ENCODE data around the gene COL6A1. TPM values are rescaled to one million over a fixed set of nuclear protein-coding genes. Genes with fewer than 3 reads are reported as not detected.

COL6A1 gene
- total and polyA plus RNA-seq, 2 donors (not counting 1 experiment from before 2014, with no cell fraction given), result 645 to 1,137 TPM

DNA sequence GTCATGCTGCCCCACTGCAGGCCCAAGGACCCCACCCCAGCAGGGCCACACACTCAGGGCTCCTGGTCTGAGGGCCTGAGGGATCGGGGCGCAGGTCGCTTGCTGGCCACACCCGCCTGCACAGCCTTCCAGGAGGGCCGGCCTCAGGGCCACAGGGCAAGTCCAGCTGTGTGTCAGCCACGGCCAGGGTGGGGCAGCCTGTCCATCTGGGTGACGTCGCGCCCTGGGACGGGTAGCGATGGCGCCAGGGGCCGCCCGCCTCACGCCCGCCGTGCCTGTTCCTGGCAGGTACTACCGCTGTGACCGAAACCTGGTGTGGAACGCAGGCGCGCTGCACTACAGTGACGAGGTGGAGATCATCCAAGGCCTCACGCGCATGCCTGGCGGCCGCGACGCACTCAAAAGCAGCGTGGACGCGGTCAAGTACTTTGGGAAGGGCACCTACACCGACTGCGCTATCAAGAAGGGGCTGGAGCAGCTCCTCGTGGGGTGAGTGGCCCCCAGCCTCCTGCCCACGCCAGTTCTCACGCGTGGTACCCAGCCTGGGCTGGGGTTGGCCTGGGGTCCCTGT, 2.5 kb downstream of the COL6A1 start:
- Histone ChIP-seq H4K20me1 (ENCODE audit: control insufficient read depth, extremely low read depth, insufficient read depth, low read length) (no peaks in the 10 kb centered on the region), H3K4me3 (replicated peaks in 1 of 4; ENCODE audit: control extremely low read depth in 1 of 4, insufficient read depth in 1 of 4, low read depth in 3 of 4, low read length in 4 of 4) (peak overlapping the region; percentile 51 to 99 (median 86)), H3K4me1 (ENCODE audit: control insufficient read depth, extremely low read depth, insufficient read depth, low read length) (peaks cover 28% of the 10 kb centered on the region), H3K27ac (ENCODE audit: insufficient read depth, low read length) (peak overlapping the region; percentile 40), H3K9me3 (ENCODE audit: control insufficient read depth, insufficient read depth, low read depth, low read length) (no peaks in the 10 kb centered on the region), H3K79me2 (ENCODE audit: control insufficient read depth, insufficient read depth, low read length) (peaks cover 70% of the 10 kb centered on the region), H3K27me3 (ENCODE audit: control insufficient read depth, insufficient read depth, low read length) (no peaks in the 10 kb centered on the region), H3K36me3 (ENCODE audit: control insufficient read depth, insufficient read depth, low read length) (peaks cover 58% of the 10 kb centered on the region), H2AFZ (ENCODE audit: low read length) (no peak overlapping the region), H3K9ac (ENCODE audit: insufficient read depth, low read length) (peak overlapping the region; percentile 53), H3K4me2 (ENCODE audit: extremely low read depth, insufficient read depth, low read length) (peak overlapping the region; percentile 81)
- DNase-seq (ENCODE audit: low read depth in 2 of 2), result no peak
- TF ChIP-seq, protein P1, sequence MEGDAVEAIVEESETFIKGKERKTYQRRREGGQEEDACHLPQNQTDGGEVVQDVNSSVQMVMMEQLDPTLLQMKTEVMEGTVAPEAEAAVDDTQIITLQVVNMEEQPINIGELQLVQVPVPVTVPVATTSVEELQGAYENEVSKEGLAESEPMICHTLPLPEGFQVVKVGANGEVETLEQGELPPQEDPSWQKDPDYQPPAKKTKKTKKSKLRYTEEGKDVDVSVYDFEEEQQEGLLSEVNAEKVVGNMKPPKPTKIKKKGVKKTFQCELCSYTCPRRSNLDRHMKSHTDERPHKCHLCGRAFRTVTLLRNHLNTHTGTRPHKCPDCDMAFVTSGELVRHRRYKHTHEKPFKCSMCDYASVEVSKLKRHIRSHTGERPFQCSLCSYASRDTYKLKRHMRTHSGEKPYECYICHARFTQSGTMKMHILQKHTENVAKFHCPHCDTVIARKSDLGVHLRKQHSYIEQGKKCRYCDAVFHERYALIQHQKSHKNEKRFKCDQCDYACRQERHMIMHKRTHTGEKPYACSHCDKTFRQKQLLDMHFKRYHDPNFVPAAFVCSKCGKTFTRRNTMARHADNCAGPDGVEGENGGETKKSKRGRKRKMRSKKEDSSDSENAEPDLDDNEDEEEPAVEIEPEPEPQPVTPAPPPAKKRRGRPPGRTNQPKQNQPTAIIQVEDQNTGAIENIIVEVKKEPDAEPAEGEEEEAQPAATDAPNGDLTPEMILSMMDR (conservative IDR thresholded peaks at IDR 0.05 in 1 of 2, IDR thresholded peaks at IDR 0.05 in 1 of 2; ENCODE audit: low read depth in 1 of 2, low read length in 2 of 2), result no peak
- no peak for TF ChIP-seq EZH2 (IDR thresholded peaks at IDR 0.05; ENCODE audit: low read length, missing control alignments)

DNA sequence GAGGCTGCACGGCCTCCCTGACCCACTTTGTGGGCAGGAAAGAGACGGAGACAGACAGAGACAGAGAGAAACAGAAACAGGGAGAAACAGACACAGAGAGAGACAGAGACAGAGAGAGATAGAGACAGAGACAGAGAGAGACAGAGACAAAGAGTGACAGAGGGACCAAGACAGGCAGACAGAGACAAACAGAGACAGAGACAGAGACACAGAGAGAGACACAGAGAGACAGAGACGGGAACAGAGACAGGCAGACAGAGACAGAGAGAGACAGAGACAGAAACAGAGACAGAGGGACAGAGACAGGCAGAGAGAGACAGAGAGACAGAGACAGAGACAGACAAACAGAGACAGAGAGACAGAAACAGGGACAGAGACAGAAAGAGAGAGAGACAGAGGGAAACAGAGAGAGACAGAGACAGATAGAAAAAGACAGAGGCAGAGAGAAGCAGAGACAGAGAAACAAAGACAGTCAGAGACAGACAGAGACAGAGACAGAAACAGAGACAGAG, 3.1 kb downstream of the COL6A1 start:
- Histone ChIP-seq H3K27me3 (ENCODE audit: control insufficient read depth, insufficient read depth, low read length) (no peaks in the 10 kb centered on the region), H2AFZ (ENCODE audit: low read length) (no peak overlapping the region), H3K4me2 (ENCODE audit: extremely low read depth, insufficient read depth, low read length) (peak overlapping the region; percentile 81), H3K4me1 (ENCODE audit: control insufficient read depth, extremely low read depth, insufficient read depth, low read length) (peaks cover 28% of the 10 kb centered on the region), H3K4me3 (replicated peaks in 1 of 4; ENCODE audit: control extremely low read depth in 1 of 4, insufficient read depth in 1 of 4, low read depth in 3 of 4, low read length in 4 of 4) (peak overlapping the region in 3 of 4 experiments; percentile 51 to 99 (median 97)), H3K27ac (ENCODE audit: insufficient read depth, low read length) (peak overlapping the region; percentile 40), H3K79me2 (ENCODE audit: control insufficient read depth, insufficient read depth, low read length) (peaks cover 74% of the 10 kb centered on the region), H3K36me3 (ENCODE audit: control insufficient read depth, insufficient read depth, low read length) (peaks cover 63% of the 10 kb centered on the region), H3K9ac (ENCODE audit: insufficient read depth, low read length) (no peak overlapping the region), H3K9me3 (ENCODE audit: control insufficient read depth, insufficient read depth, low read depth, low read length) (no peaks in the 10 kb centered on the region), H4K20me1 (ENCODE audit: control insufficient read depth, extremely low read depth, insufficient read depth, low read length) (no peaks in the 10 kb centered on the region)
- no peak for DNase-seq (ENCODE audit: low read depth in 2 of 2)
- no peak for TF ChIP-seq EZH2 (IDR thresholded peaks at IDR 0.05; ENCODE audit: low read length, missing control alignments)
- TF ChIP-seq, protein P1 (conservative IDR thresholded peaks at IDR 0.05 in 1 of 2, IDR thresholded peaks at IDR 0.05 in 1 of 2; ENCODE audit: low read depth in 1 of 2, low read length in 2 of 2), result no peak

DNA sequence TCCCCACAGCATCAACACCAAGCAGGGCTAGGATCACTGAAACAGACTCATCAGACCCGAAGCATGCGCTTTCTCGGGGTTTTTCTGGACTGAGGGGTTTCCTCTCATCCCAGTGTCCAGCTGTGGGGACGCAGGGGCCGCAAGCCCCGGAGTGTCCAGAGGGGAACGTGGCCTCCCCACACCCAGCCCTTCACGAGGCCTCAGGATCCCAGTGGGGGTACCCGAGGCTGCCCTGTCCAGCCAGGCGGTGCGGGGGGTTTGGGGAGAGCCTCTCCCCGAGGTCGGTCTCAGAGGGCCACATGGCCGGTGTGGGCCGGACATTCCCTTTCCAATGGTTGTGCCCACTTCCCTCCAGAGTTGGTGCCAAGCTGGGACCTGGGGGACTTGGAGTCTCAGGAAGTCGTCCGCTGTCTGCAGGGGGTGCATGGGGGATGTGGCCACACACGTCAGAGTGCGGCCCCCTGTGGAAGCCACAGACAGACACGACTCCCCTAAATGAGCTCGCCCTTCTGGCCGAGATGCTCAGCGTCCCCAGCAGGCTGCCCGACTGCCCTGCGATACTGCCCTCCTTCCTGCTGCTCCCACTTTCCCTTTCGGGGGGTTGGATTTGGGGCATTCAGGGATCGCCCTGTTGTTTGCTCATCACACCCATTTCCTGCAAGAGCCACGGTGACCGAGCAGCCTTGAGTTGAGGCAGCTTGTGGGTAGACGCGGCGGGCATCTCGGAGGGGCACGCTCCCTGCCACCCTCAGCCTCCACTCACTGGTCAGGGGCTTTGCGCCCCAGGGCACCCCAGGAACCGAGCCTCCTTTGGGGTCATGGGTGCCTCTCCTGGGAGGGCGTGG, 4.1 kb downstream of the COL6A1 start:
- Histone ChIP-seq H4K20me1 (ENCODE audit: control insufficient read depth, extremely low read depth, insufficient read depth, low read length) (no peaks in the 10 kb centered on the region), H3K27me3 (ENCODE audit: control insufficient read depth, insufficient read depth, low read length) (no peaks in the 10 kb centered on the region), H3K9me3 (ENCODE audit: control insufficient read depth, insufficient read depth, low read depth, low read length) (no peaks in the 10 kb centered on the region), H3K36me3 (ENCODE audit: control insufficient read depth, insufficient read depth, low read length) (peaks cover 69% of the 10 kb centered on the region), H3K9ac (ENCODE audit: insufficient read depth, low read length) (no peak overlapping the region), H2AFZ (ENCODE audit: low read length) (no peak overlapping the region), H3K27ac (ENCODE audit: insufficient read depth, low read length) (peak overlapping the region; percentile 40), H3K4me3 (replicated peaks in 1 of 4; ENCODE audit: control extremely low read depth in 1 of 4, insufficient read depth in 1 of 4, low read depth in 3 of 4, low read length in 4 of 4) (peak overlapping the region in 2 of 4 experiments; percentile 14 to 97), H3K4me1 (ENCODE audit: control insufficient read depth, extremely low read depth, insufficient read depth, low read length) (peaks cover 23% of the 10 kb centered on the region), H3K4me2 (ENCODE audit: extremely low read depth, insufficient read depth, low read length) (peak overlapping the region; percentile 40), H3K79me2 (ENCODE audit: control insufficient read depth, insufficient read depth, low read length) (peaks cover 81% of the 10 kb centered on the region)
- TF ChIP-seq, protein P1 (conservative IDR thresholded peaks at IDR 0.05 in 1 of 2, IDR thresholded peaks at IDR 0.05 in 1 of 2; ENCODE audit: low read depth in 1 of 2, low read length in 2 of 2), result no peak
- TF ChIP-seq EZH2 (IDR thresholded peaks at IDR 0.05; ENCODE audit: low read length, missing control alignments), result no peak
- no peak for DNase-seq (ENCODE audit: low read depth in 2 of 2)
